Measurements from ENCODE around the gene TP53BP1.

The TP53BP1 gene

DNA sequence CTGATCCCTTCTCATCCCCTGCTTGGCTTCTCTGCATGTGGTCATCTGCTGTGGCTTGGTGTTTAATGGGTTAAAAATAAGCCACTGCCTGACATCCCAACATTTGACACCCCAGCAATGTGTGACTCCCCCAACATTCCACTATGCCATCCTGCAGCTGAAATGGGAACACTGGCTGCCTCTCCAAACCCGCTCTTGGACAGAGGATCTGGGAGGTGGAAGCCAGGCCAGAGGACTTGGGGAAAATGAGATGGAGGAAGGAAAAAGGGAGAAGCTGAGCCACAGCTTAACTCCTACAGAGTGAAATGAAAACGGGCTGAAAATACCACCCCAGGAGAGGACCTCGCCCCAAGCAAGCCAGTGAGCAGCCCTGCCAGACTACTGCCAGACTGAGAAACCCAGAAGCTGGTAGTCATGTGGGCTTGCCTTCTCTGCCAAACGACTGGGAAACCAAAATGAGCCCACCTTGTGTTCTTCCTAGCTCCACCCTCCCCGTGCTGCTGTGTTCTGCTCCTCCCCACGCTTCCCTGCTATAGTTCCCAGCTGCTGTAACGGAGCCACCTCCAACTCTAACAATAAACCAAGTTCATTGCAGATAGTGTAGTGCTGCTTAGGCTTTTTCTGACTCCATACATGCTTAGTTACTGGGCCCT, 38.2 kb upstream of the TP53BP1 start:
- peaks cover 0 to 46% (median 14%) of the 10 kb centered on the region in 4 experiments for H3K36me3 ChIP-seq (ENCODE audit: control insufficient read depth in 4 of 4, insufficient read depth in 4 of 4, low read length in 3 of 4)
- H3K4me3 ChIP-seq (ENCODE audit: control insufficient read depth in 1 of 7, extremely low read depth in 1 of 7, insufficient read depth in 4 of 7, low read depth in 2 of 7, low read length in 6 of 7): no peak overlapping the region
- no peaks in the 10 kb centered on the region for H3K9me3 ChIP-seq (ENCODE audit: control extremely low read depth in 1 of 5, control insufficient read depth in 4 of 5, insufficient read depth in 2 of 5, low read depth in 1 of 5, low read length in 4 of 5)
- no peak for DNase-seq
- CTCF ChIA-PET: interaction anchor here (1.2 to 1.7 kb wide), 2 partner anchors 8 to 11 kb away, joined by 3 to 4 read pairs; no protein-coding TSS in a partner anchor
- no peak overlapping the region for H3K27ac ChIP-seq (ENCODE audit: insufficient read depth in 1 of 2, low read depth in 1 of 2, low read length in 2 of 2, poor library complexity in 1 of 2, severe bottlenecking in 2 of 2)
- no peaks in the 10 kb centered on the region for H3K4me1 ChIP-seq (ENCODE audit: control extremely low read depth in 1 of 4, control insufficient read depth in 4 of 4, insufficient read depth in 4 of 4, low read length in 3 of 4)
- 78% methylated on average over 6 of the region's 7 CpGs for WGBS (ENCODE audit: insufficient coverage)
- POLR2A ChIA-PET: no interaction called here
- H3K27me3 ChIP-seq (replicated peaks in 2 of 5; ENCODE audit: control insufficient read depth in 4 of 5, insufficient read depth in 5 of 5, low read length in 4 of 5): no peaks in the 10 kb centered on the region

DNA sequence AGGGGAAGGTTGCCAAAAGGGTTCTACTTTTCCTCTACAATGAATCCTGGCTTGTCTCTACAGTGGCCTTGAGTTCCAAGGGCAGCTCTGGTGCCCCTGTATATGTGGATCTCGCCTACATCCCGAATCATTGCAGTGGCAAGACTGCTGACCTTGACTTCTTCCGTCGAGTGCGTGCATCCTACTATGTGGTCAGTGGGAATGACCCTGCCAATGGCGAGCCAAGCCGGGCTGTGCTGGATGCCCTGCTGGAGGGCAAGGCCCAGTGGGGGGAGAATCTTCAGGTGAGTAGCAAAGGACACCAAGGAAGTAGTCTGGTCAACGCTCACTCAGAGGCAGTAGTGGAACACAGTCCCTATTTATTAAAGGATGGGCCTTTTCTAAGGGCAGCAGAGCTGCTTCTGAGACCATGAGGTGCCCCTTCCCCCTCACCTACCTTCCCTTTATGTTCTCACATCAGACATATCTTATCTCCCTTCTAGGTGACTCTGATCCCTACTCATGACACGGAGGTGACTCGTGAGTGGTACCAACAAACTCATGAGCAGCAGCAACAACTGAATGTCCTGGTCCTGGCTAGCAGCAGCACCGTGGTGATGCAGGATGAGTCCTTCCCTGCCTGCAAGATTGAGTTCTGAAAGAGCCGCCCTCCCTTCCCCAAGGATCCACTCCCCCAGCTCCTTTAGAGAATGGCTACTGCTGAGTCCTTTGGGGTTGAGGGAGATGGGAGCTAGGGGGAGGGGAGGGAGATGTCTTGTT, 36.8 kb upstream of the TP53BP1 start:
- H3K4me3 ChIP-seq (ENCODE audit: control insufficient read depth in 1 of 7, extremely low read depth in 1 of 7, insufficient read depth in 4 of 7, low read depth in 2 of 7, low read length in 6 of 7): no peak overlapping the region
- H3K27ac ChIP-seq (ENCODE audit: insufficient read depth in 1 of 2, low read depth in 1 of 2, low read length in 2 of 2, poor library complexity in 1 of 2, severe bottlenecking in 2 of 2): no peak overlapping the region
- POLR2A ChIA-PET: no interaction called here
- H3K27me3 ChIP-seq (replicated peaks in 2 of 5; ENCODE audit: control insufficient read depth in 4 of 5, insufficient read depth in 5 of 5, low read length in 4 of 5): no peaks in the 10 kb centered on the region
- 93% methylated on average over 11 of the region's 12 CpGs for WGBS (ENCODE audit: insufficient coverage)
- CTCF ChIA-PET: interaction anchor here (4.3 kb wide), 1 partner anchor 15 kb away, joined by 13 read pairs; no protein-coding TSS in a partner anchor
- no peak for DNase-seq
- H3K4me1 ChIP-seq (ENCODE audit: control extremely low read depth in 1 of 4, control insufficient read depth in 4 of 4, insufficient read depth in 4 of 4, low read length in 3 of 4): no peaks in the 10 kb centered on the region
- no peaks in the 10 kb centered on the region for H3K9me3 ChIP-seq (ENCODE audit: control extremely low read depth in 1 of 5, control insufficient read depth in 4 of 5, insufficient read depth in 2 of 5, low read depth in 1 of 5, low read length in 4 of 5)
- peaks cover 0 to 55% (median 16%) of the 10 kb centered on the region in 4 experiments for H3K36me3 ChIP-seq (ENCODE audit: control insufficient read depth in 4 of 4, insufficient read depth in 4 of 4, low read length in 3 of 4)

DNA sequence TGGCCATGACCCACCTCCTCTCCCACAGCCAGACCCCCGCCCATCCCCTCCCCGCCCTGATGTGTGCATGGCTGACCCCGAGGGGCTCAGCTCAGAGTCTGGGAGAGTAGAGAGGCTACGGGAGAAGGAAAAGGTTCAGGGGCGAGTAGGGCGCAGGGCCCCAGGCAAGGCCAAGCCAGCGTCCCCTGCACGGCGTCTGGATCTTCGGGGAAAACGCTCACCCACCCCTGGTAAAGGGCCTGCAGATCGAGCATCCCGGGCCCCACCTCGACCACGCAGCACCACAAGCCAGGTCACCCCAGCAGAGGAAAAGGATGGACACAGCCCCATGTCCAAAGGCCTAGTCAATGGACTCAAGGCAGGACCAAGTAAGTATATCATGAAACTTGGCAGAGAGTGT, 36.2 kb upstream of the TP53BP1 start:
- no peak for DNase-seq
- Histone ChIP-seq H3K27ac (ENCODE audit: insufficient read depth in 1 of 2, low read depth in 1 of 2, low read length in 2 of 2, poor library complexity in 1 of 2, severe bottlenecking in 2 of 2) (no peak overlapping the region), H3K9me3 (ENCODE audit: control extremely low read depth in 1 of 5, control insufficient read depth in 4 of 5, insufficient read depth in 2 of 5, low read depth in 1 of 5, low read length in 4 of 5) (no peaks in the 10 kb centered on the region), H3K36me3 (ENCODE audit: control insufficient read depth in 4 of 4, insufficient read depth in 4 of 4, low read length in 3 of 4) (peaks cover 0 to 55% (median 16%) of the 10 kb centered on the region in 4 experiments), H3K4me3 (ENCODE audit: control insufficient read depth in 1 of 7, extremely low read depth in 1 of 7, insufficient read depth in 4 of 7, low read depth in 2 of 7, low read length in 6 of 7) (no peak overlapping the region), H3K27me3 (replicated peaks in 2 of 5; ENCODE audit: control insufficient read depth in 4 of 5, insufficient read depth in 5 of 5, low read length in 4 of 5) (no peaks in the 10 kb centered on the region), H3K4me1 (ENCODE audit: control extremely low read depth in 1 of 4, control insufficient read depth in 4 of 4, insufficient read depth in 4 of 4, low read length in 3 of 4) (peaks cover 0 to 3% (median 0%) of the 10 kb centered on the region in 4 experiments)
- ChIA-PET POLR2A (no interaction called here), CTCF (interaction anchor here (4.3 kb wide), 1 partner anchor 15 kb away, joined by 13 read pairs; no protein-coding TSS in a partner anchor)
- 98% methylated on average over 13 of the region's 15 CpGs for WGBS (ENCODE audit: insufficient coverage)

DNA sequence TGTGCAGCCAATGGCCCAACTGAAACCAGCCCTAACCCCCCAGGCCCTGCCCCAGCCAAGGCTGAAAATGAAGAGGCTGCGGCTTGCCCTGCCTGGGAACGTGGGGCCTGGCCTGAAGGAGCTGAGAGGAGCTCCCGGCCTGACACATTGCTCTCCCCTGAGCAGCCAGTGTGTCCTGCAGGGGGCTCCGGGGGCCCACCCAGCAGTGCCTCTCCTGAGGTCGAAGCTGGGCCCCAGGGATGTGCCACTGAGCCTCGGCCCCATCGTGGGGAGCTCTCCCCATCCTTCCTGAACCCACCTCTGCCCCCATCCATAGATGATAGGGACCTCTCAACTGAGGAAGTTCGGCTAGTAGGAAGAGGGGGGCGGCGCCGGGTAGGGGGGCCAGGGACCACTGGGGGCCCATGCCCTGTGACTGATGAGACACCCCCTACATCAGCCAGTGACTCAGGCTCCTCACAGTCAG, 35.6 kb upstream of the TP53BP1 start:
- peaks cover 0 to 3% (median 0%) of the 10 kb centered on the region in 4 experiments for H3K4me1 ChIP-seq (ENCODE audit: control extremely low read depth in 1 of 4, control insufficient read depth in 4 of 4, insufficient read depth in 4 of 4, low read length in 3 of 4)
- peaks cover 0 to 2% (median 0%) of the 10 kb centered on the region in 5 experiments for H3K9me3 ChIP-seq (ENCODE audit: control extremely low read depth in 1 of 5, control insufficient read depth in 4 of 5, insufficient read depth in 2 of 5, low read depth in 1 of 5, low read length in 4 of 5)
- POLR2A ChIA-PET: interaction anchor here (0.7 kb wide), 1 partner anchor 14 kb away, joined by 3 read pairs; no protein-coding TSS in a partner anchor
- CTCF ChIA-PET: interaction anchor here (4.3 kb wide), 1 partner anchor 14 kb away, joined by 13 read pairs; no protein-coding TSS in a partner anchor
- H3K27ac ChIP-seq (ENCODE audit: insufficient read depth in 1 of 2, low read depth in 1 of 2, low read length in 2 of 2, poor library complexity in 1 of 2, severe bottlenecking in 2 of 2): no peak overlapping the region
- peaks cover 5 to 57% (median 20%) of the 10 kb centered on the region in 4 experiments for H3K36me3 ChIP-seq (ENCODE audit: control insufficient read depth in 4 of 4, insufficient read depth in 4 of 4, low read length in 3 of 4)
- 85% methylated on average over 7 of the region's 11 CpGs for WGBS (ENCODE audit: insufficient coverage)
- no peaks in the 10 kb centered on the region for H3K27me3 ChIP-seq (replicated peaks in 2 of 5; ENCODE audit: control insufficient read depth in 4 of 5, insufficient read depth in 5 of 5, low read length in 4 of 5)
- H3K4me3 ChIP-seq (ENCODE audit: control insufficient read depth in 1 of 7, extremely low read depth in 1 of 7, insufficient read depth in 4 of 7, low read depth in 2 of 7, low read length in 6 of 7): no peak overlapping the region
- no peak for DNase-seq

DNA sequence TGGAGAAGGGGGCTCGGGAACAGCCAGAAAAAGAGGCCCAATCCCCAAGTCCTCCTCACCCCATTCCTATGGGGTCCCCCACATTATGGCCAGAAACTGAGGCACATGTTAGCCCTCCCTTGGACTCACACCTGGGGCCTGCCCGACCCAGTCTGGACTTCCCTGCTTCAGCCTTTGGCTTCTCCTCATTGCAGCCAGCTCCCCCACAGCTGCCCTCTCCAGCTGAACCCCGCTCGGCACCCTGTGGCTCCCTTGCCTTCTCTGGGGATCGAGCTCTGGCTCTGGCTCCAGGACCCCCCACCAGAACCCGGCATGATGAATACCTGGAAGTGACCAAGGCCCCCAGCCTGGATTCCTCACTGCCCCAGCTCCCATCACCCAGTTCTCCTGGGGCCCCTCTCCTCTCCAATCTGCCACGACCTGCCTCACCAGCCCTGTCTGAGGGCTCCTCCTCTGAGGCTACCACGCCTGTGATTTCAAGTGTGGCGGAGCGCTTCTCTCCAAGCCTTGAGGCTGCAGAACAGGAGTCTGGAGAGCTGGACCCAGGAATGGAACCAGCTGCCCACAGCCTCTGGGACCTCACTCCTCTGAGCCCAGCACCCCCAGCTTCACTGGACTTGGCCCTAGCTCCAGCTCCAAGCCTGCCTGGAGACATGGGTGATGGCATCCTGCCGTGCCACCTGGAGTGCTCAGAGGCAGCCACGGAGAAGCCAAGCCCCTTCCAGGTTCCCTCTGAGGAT, 35.0 kb upstream of the TP53BP1 start:
- Histone ChIP-seq H3K27ac (ENCODE audit: insufficient read depth in 1 of 2, low read depth in 1 of 2, low read length in 2 of 2, poor library complexity in 1 of 2, severe bottlenecking in 2 of 2) (no peak overlapping the region), H3K27me3 (replicated peaks in 2 of 5; ENCODE audit: control insufficient read depth in 4 of 5, insufficient read depth in 5 of 5, low read length in 4 of 5) (no peaks in the 10 kb centered on the region), H3K9me3 (ENCODE audit: control extremely low read depth in 1 of 5, control insufficient read depth in 4 of 5, insufficient read depth in 2 of 5, low read depth in 1 of 5, low read length in 4 of 5) (peaks cover 0 to 6% (median 0%) of the 10 kb centered on the region in 5 experiments), H3K4me3 (ENCODE audit: control insufficient read depth in 1 of 7, extremely low read depth in 1 of 7, insufficient read depth in 4 of 7, low read depth in 2 of 7, low read length in 6 of 7) (no peak overlapping the region), H3K4me1 (ENCODE audit: control extremely low read depth in 1 of 4, control insufficient read depth in 4 of 4, insufficient read depth in 4 of 4, low read length in 3 of 4) (peaks cover 0 to 3% (median 0%) of the 10 kb centered on the region in 4 experiments), H3K36me3 (ENCODE audit: control insufficient read depth in 4 of 4, insufficient read depth in 4 of 4, low read length in 3 of 4) (peaks cover 6 to 62% (median 24%) of the 10 kb centered on the region in 4 experiments)
- CTCF ChIA-PET: interaction anchor here (0.7 to 4.3 kb wide), 3 partner anchors 10 to 146 kb away, joined by 3 to 13 read pairs (median 4); no protein-coding TSS in a partner anchor
- POLR2A ChIA-PET: interaction anchor here (0.7 kb wide), 1 partner anchor 14 kb away, joined by 3 read pairs; no protein-coding TSS in a partner anchor
- no peak for DNase-seq
- WGBS (ENCODE audit: insufficient coverage): 93% methylated on average over 7 of the region's 12 CpGs

DNA sequence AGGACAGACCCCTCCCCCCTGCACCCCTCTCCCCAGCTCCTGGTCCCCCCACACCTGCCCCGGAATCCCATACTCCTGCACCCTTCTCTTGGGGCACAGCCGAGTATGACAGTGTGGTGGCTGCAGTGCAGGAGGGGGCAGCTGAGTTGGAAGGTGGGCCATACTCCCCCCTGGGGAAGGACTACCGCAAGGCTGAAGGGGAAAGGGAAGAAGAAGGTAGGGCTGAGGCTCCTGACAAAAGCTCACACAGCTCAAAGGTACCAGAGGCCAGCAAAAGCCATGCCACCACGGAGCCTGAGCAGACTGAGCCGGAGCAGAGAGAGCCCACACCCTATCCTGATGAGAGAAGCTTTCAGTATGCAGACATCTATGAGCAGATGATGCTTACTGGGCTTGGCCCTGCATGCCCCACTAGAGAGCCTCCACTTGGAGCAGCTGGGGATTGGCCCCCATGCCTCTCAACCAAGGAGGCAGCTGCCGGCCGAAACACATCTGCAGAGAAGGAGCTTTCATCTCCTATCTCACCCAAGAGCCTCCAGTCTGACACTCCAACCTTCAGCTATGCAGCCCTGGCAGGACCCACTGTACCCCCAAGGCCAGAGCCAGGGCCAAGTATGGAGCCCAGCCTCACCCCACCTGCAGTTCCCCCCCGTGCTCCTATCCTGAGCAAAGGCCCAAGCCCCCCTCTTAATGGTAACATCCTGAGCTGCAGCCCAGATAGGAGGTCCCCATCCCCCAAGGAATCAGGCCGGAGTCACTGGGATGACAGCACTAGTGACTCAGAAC, 34.3 kb upstream of the TP53BP1 start:
- CTCF ChIA-PET: interaction anchor here (0.7 to 4.3 kb wide), 3 partner anchors 9 to 145 kb away, joined by 3 to 13 read pairs (median 4); no protein-coding TSS in a partner anchor
- no peak overlapping the region for H3K4me3 ChIP-seq (ENCODE audit: control insufficient read depth in 1 of 7, extremely low read depth in 1 of 7, insufficient read depth in 4 of 7, low read depth in 2 of 7, low read length in 6 of 7)
- no peak for DNase-seq
- no peaks in the 10 kb centered on the region for H3K27me3 ChIP-seq (replicated peaks in 2 of 5; ENCODE audit: control insufficient read depth in 4 of 5, insufficient read depth in 5 of 5, low read length in 4 of 5)
- peaks cover 13 to 70% (median 31%) of the 10 kb centered on the region in 4 experiments for H3K36me3 ChIP-seq (ENCODE audit: control insufficient read depth in 4 of 4, insufficient read depth in 4 of 4, low read length in 3 of 4)
- peaks cover 0 to 3% (median 0%) of the 10 kb centered on the region in 4 experiments for H3K4me1 ChIP-seq (ENCODE audit: control extremely low read depth in 1 of 4, control insufficient read depth in 4 of 4, insufficient read depth in 4 of 4, low read length in 3 of 4)
- 98% methylated on average over 6 of the region's 9 CpGs for WGBS (ENCODE audit: insufficient coverage)
- peaks cover 0 to 7% (median 0%) of the 10 kb centered on the region in 5 experiments for H3K9me3 ChIP-seq (ENCODE audit: control extremely low read depth in 1 of 5, control insufficient read depth in 4 of 5, insufficient read depth in 2 of 5, low read depth in 1 of 5, low read length in 4 of 5)
- no peak overlapping the region for H3K27ac ChIP-seq (ENCODE audit: insufficient read depth in 1 of 2, low read depth in 1 of 2, low read length in 2 of 2, poor library complexity in 1 of 2, severe bottlenecking in 2 of 2)
- POLR2A ChIA-PET: no interaction called here
